ENCODE data around the gene PTPRN2.

Gene PTPRN2

GRCh38 chr7:158061884-158062656 lies 525.6 kb downstream of the PTPRN2 start:
- no peak for TF ChIP-seq CTCF (IDR thresholded peaks at IDR 0.05; ENCODE audit: borderline replicate concordance, insufficient read depth, low read depth, low read length)
- H3K4me3 ChIP-seq (ENCODE audit: low read depth, low read length): no peak overlapping the region

GRCh38 chr7:158061026-158061630 lies 526.5 kb downstream of the PTPRN2 start:
- H3K4me3 ChIP-seq (ENCODE audit: low read depth, low read length): no peak overlapping the region
- TF ChIP-seq CTCF (IDR thresholded peaks at IDR 0.05; ENCODE audit: borderline replicate concordance, insufficient read depth, low read depth, low read length): no peak

- TF ChIP-seq CTCF (IDR thresholded peaks at IDR 0.05; ENCODE audit: borderline replicate concordance, insufficient read depth, low read depth, low read length): no peak
- no peak overlapping the region for H3K4me3 ChIP-seq (ENCODE audit: low read depth, low read length)
Observed at GRCh38 chr7:158060216-158060615, 527.4 kb downstream of the PTPRN2 start.

GRCh38 chr7:158057446-158057845 lies 530.2 kb downstream of the PTPRN2 start:
- H3K4me3 ChIP-seq (ENCODE audit: low read depth, low read length): no peak overlapping the region
- TF ChIP-seq CTCF (IDR thresholded peaks at IDR 0.05; ENCODE audit: borderline replicate concordance, insufficient read depth, low read depth, low read length): no peak

GRCh38 chr7:158056761-158057160 lies 530.9 kb downstream of the PTPRN2 start:
- no peak overlapping the region for H3K4me3 ChIP-seq (ENCODE audit: low read depth, low read length)
- TF ChIP-seq CTCF (IDR thresholded peaks at IDR 0.05; ENCODE audit: borderline replicate concordance, insufficient read depth, low read depth, low read length): no peak

GRCh38 chr7:158055726-158056510 lies 531.7 kb downstream of the PTPRN2 start:
- TF ChIP-seq CTCF (IDR thresholded peaks at IDR 0.05; ENCODE audit: borderline replicate concordance, insufficient read depth, low read depth, low read length): no peak
- H3K4me3 ChIP-seq (ENCODE audit: low read depth, low read length): no peak overlapping the region
